ENCODE data around the gene C1QB.

Gene C1QB

GRCh38 chr1:22676916-22677583, 24.0 kb downstream of the C1QB start:
- no peak for DNase-seq (ENCODE audit: low read depth, low spot score)
- Histone ChIP-seq H3K27ac (no peak overlapping the region), H3K4me3 (no peak overlapping the region), H3K9ac (ENCODE audit: insufficient read length) (no peak overlapping the region), H3K9me3 (ENCODE audit: low read depth, low read length) (no peaks in the 10 kb centered on the region), H3K36me3 (ENCODE audit: insufficient read depth, low read length) (no peaks in the 10 kb centered on the region)
- TF ChIP-seq POLR2AphosphoS5 (IDR thresholded peaks at IDR 0.05; ENCODE audit: borderline replicate concordance, low read depth, low read length) (no peak), EZH2 (IDR thresholded peaks at IDR 0.05) (no peak), FOXP2 (optimal IDR thresholded peaks at IDR 0.05; ENCODE audit: control extremely low read depth, extremely low read length, insufficient read depth) (no peak)

GRCh38 chr1:22677931-22678896, 25.2 kb downstream of the C1QB start:
- TF ChIP-seq FOXP2 (optimal IDR thresholded peaks at IDR 0.05; ENCODE audit: control extremely low read depth, extremely low read length, insufficient read depth), result no peak
- TF ChIP-seq POLR2AphosphoS5 (IDR thresholded peaks at IDR 0.05; ENCODE audit: borderline replicate concordance, low read depth, low read length), result no peak
- no peak for TF ChIP-seq EZH2 (IDR thresholded peaks at IDR 0.05)
- Histone ChIP-seq H3K36me3 (ENCODE audit: insufficient read depth, low read length) (no peaks in the 10 kb centered on the region), H3K9me3 (ENCODE audit: low read depth, low read length) (no peaks in the 10 kb centered on the region), H3K27ac (no peak overlapping the region), H3K4me3 (no peak overlapping the region), H3K9ac (ENCODE audit: insufficient read length) (no peak overlapping the region)
- no peak for DNase-seq (ENCODE audit: low read depth, low spot score)

GRCh38 chr1:22680726-22681125, 27.7 kb downstream of the C1QB start:
- H3K27ac ChIP-seq, result no peak overlapping the region
- H3K9ac ChIP-seq (ENCODE audit: insufficient read length), result no peak overlapping the region
- DNase-seq (ENCODE audit: low read depth, low spot score), result no peak

GRCh38 chr1:22681556-22682276, 28.7 kb downstream of the C1QB start:
- no peak overlapping the region for H3K27ac ChIP-seq
- H3K9ac ChIP-seq (ENCODE audit: insufficient read length), result no peak overlapping the region
- H3K4me3 ChIP-seq, result no peak overlapping the region
- H3K36me3 ChIP-seq (ENCODE audit: insufficient read depth, low read length), result no peaks in the 10 kb centered on the region
- no peak for TF ChIP-seq POLR2AphosphoS5 (IDR thresholded peaks at IDR 0.05; ENCODE audit: borderline replicate concordance, low read depth, low read length)
- no peak for TF ChIP-seq EZH2 (IDR thresholded peaks at IDR 0.05)
- TF ChIP-seq FOXP2 (optimal IDR thresholded peaks at IDR 0.05; ENCODE audit: control extremely low read depth, extremely low read length, insufficient read depth), result no peak
- H3K9me3 ChIP-seq (ENCODE audit: low read depth, low read length), result no peaks in the 10 kb centered on the region
- no peak for DNase-seq (ENCODE audit: low read depth, low spot score)

More at GRCh38 chr1:22680726-22681125, 27.7 kb downstream of the C1QB start:
- no peak for TF ChIP-seq EZH2 (IDR thresholded peaks at IDR 0.05)
- no peak for TF ChIP-seq POLR2AphosphoS5 (IDR thresholded peaks at IDR 0.05; ENCODE audit: borderline replicate concordance, low read depth, low read length)
- TF ChIP-seq FOXP2 (optimal IDR thresholded peaks at IDR 0.05; ENCODE audit: control extremely low read depth, extremely low read length, insufficient read depth), result no peak
- no peak overlapping the region for H3K4me3 ChIP-seq
- H3K9me3 ChIP-seq (ENCODE audit: low read depth, low read length), result no peaks in the 10 kb centered on the region
- H3K36me3 ChIP-seq (ENCODE audit: insufficient read depth, low read length), result no peaks in the 10 kb centered on the region

GRCh38 chr1:22683547-22683946, 30.5 kb downstream of the C1QB start:
- no peak for TF ChIP-seq FOXP2 (optimal IDR thresholded peaks at IDR 0.05; ENCODE audit: control extremely low read depth, extremely low read length, insufficient read depth)
- TF ChIP-seq POLR2AphosphoS5 (IDR thresholded peaks at IDR 0.05; ENCODE audit: borderline replicate concordance, low read depth, low read length), result no peak
- no peak for TF ChIP-seq EZH2 (IDR thresholded peaks at IDR 0.05)
- no peak overlapping the region for H3K4me3 ChIP-seq
- H3K9me3 ChIP-seq (ENCODE audit: low read depth, low read length), result no peaks in the 10 kb centered on the region
- H3K9ac ChIP-seq (ENCODE audit: insufficient read length), result no peak overlapping the region
- no peak for DNase-seq (ENCODE audit: low read depth, low spot score)
- H3K27ac ChIP-seq, result no peak overlapping the region
- H3K36me3 ChIP-seq (ENCODE audit: insufficient read depth, low read length), result no peaks in the 10 kb centered on the region

- H3K27ac ChIP-seq, result no peak overlapping the region
- TF ChIP-seq EZH2 (IDR thresholded peaks at IDR 0.05), result no peak
- no peak for TF ChIP-seq FOXP2 (optimal IDR thresholded peaks at IDR 0.05; ENCODE audit: control extremely low read depth, extremely low read length, insufficient read depth)
- no peak for TF ChIP-seq POLR2AphosphoS5 (IDR thresholded peaks at IDR 0.05; ENCODE audit: borderline replicate concordance, low read depth, low read length)
- H3K4me3 ChIP-seq, result no peak overlapping the region
- no peaks in the 10 kb centered on the region for H3K9me3 ChIP-seq (ENCODE audit: low read depth, low read length)
- no peak for DNase-seq (ENCODE audit: low read depth, low spot score)
- H3K9ac ChIP-seq (ENCODE audit: insufficient read length), result no peak overlapping the region
- H3K36me3 ChIP-seq (ENCODE audit: insufficient read depth, low read length), result no peaks in the 10 kb centered on the region
Observed at GRCh38 chr1:22685591-22686059, 32.6 kb downstream of the C1QB start.

GRCh38 chr1:22687191-22687590, 34.2 kb downstream of the C1QB start:
- no peaks in the 10 kb centered on the region for H3K9me3 ChIP-seq (ENCODE audit: low read depth, low read length)
- no peak overlapping the region for H3K9ac ChIP-seq (ENCODE audit: insufficient read length)
- H3K27ac ChIP-seq, result no peak overlapping the region
- H3K4me3 ChIP-seq, result no peak overlapping the region
- TF ChIP-seq POLR2AphosphoS5 (IDR thresholded peaks at IDR 0.05; ENCODE audit: borderline replicate concordance, low read depth, low read length), result no peak
- TF ChIP-seq FOXP2 (optimal IDR thresholded peaks at IDR 0.05; ENCODE audit: control extremely low read depth, extremely low read length, insufficient read depth), result no peak
- no peak for TF ChIP-seq EZH2 (IDR thresholded peaks at IDR 0.05)
- no peaks in the 10 kb centered on the region for H3K36me3 ChIP-seq (ENCODE audit: insufficient read depth, low read length)
- no peak for DNase-seq (ENCODE audit: low read depth, low spot score)

- Histone ChIP-seq H3K27ac (no peak overlapping the region), H3K9ac (ENCODE audit: insufficient read length) (no peak overlapping the region), H3K4me3 (no peak overlapping the region), H3K9me3 (ENCODE audit: low read depth, low read length) (no peaks in the 10 kb centered on the region), H3K36me3 (ENCODE audit: insufficient read depth, low read length) (no peaks in the 10 kb centered on the region)
- no peak for DNase-seq (ENCODE audit: low read depth, low spot score)
- TF ChIP-seq FOXP2 (optimal IDR thresholded peaks at IDR 0.05; ENCODE audit: control extremely low read depth, extremely low read length, insufficient read depth), result no peak
- no peak for TF ChIP-seq EZH2 (IDR thresholded peaks at IDR 0.05)
- TF ChIP-seq POLR2AphosphoS5 (IDR thresholded peaks at IDR 0.05; ENCODE audit: borderline replicate concordance, low read depth, low read length), result no peak
Observed at GRCh38 chr1:22688466-22688865, 35.4 kb downstream of the C1QB start.

Data from SK-N-MC (cell line).